SKM-1 (cell line): ENCODE data around the gene TTC27.
"Not testable (repeated sequence)": the region's sequence is repeated elsewhere in the genome, so short reads cannot be mapped to it uniquely, and the experiment has no call there.

ENCODE experiments used
- DNase-seq: peaks from one replicate; lab custom pipeline; 2025; ENCODE audit not compliant: unreplicated experiment; lab: John Stamatoyannopoulos, UW

TTC27 gene

DNA sequence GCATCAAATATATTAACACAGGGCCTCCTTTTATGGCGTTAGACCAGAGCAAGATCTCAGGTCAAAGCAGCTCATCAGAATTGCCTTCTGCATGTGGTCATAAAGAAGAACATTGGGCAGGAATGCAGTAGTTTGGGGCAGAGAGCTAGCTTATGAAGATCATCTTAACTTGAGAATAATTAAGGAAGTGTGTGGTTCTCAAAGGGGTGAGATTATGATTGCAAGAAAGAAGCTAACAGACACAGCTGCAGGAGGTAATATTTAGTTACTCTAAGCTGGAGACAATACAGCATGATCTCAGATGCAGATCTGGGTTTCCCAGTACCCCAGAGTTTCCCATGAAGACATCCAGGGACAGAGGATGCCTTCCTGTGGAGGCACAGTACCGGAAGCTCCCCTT lies 91.6 kb downstream of the TTC27 start:
- no peak for DNase-seq

DNA sequence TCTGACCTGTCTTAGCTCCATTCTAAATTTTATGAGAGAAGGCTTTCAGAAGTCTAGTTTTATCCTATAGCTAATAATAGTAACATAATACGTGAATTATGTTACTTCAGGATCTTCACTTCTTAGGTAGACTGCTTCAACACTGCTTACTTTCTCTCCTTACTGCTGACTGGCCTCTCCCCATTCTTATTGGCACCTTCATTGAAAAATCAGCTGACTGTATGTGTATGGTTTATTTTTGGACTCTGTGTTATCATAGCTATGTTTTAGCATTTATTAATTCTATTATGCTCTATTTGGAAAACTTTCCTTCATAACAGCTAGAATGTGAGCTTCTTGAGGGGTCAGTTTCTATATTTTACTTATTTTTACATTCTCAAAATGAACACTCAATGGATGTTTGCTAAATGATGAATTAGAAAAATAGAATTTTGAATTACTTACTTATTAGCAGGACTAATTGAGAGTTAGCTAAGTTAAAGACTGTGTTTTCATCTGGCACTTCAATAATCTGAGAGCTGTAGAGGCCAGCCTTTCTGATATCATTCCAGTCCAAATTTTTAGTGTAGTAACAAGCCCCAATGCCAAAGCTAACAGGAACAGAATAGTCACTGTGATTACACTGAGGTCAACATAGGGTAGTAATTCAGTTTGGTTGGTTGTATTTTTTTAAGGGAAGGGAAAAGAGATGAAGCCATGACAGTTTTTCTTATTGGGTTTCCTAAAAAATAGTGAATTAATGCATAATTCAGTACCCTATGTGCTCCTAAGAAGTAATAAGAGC lies 92.3 kb downstream of the TTC27 start:
- DNase-seq, result no peak

DNA sequence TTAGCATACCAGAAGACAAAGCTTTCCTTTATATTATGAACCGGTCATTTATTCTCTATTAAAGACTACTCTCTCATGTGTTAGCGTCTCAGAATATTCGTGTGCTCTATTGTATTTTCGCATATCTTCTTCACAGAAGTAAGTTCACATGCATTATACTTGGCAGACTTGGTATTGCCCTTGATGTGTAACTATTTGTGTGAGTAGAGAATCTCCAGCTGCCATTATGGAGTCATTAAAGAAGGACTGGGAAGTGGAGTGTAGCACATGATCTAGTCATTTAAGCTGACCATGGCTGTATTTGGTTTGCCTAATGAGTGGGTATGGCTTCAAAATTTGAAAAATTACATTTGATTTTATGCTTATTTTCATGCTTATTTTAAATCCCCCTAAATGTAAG lies 92.9 kb downstream of the TTC27 start:
- no peak for DNase-seq

DNA sequence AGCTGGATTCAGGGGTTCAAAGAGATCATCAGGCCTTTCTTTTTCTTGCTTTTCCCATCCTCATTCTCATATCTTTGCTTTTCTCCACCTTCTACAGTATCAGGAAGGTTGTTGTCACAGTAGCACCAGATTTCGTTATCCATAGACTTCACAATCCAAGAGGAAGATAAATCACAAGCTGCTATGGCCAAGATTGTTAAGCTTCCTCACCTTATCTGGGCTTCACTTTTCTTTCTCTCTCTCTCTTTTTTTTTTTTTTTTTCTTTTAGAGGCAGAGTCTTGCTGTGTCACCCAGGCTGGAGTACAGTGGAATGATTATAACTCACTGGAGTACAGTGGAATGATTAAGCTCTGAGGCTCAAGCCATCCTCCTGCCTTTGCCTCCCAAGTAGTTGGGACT lies 93.5 kb downstream of the TTC27 start:
- no peak for DNase-seq

DNA sequence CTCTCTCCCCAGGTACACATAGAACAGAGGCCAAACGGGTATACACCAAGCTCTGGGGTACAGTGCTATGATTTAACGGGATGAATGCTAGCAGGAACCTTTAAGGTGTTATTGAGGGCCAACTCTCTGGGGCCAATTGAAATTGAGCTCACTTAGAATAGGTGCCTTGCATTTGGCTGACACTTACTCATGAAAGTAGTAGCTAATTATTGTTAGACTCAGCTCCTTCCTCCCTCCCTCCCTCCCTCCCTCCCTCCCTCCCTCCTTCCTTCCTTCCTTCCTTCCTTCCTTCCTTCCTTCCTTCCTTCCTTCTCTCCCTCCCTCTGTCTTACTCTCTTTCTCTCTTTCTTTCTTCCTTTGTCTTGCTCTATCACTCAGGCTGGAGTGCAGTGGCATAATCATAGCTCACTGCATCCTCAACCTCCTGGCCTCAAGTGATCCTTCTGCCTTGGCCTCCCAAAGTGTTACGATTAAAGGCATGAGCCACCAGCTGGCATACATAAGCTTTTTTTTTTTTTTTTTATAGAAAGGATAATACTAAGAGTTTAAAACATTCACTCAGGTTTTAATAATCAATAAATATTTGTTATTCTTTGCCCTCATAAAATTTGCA lies 95.7 kb downstream of the TTC27 start:
- no peak for DNase-seq

DNA sequence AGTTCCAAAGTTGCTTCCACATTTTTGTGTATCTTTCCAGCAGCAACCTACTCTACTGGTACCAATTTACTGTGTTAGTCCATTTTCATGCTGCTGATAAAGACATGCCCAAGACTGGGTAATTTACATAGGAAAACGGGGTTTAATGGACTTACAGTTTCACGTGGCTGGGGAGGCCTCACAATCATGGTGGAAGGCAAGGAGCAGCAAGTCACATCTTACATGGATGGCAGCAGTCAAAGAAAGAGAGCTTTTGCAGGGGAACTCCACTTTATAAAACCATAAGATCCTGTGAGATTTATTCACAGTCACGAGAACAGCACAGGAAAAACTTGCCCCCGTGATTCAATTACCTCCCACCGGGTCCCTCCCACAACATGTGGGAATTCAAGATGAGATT lies 98.8 kb downstream of the TTC27 start:
- not testable (repeated sequence) for DNase-seq

DNA sequence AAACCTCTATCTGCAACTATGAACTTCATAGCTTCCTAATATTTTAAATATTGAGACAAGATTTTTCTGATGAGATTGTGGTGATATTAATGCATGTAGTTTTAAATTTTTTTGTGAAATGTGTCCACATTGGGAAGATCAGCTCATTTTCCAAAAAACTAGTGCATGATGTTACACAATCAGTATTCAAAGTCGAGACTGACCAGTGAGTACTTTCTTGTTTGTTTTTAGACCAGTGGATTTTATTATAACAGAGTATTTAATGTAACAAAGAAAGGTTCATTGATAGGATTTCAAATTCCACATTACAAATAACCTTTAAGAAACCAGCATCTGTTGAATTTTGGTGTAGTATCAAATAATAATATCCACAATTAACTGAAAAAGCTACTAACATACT lies 99.3 kb downstream of the TTC27 start:
- no peak for DNase-seq

DNA sequence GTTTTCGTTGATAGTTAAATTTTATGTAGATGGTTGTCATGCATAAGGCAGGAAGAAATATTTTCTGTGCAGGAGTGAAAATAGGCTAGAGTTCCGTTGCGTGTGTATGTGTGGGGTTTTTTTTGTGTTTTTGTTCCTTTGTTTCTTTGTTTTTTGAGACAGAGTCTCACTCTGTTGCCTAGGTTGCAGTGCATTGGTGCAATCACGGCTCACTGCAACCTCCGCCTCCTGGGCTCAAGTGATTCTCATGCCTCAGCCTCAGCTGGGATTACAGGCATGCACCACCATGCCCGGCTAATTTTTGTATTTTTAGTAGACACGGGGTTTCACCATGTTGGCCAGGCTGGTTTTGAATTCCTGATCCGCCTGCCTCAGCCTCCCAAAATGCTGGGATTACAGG lies 103.1 kb downstream of the TTC27 start:
- DNase-seq, result not testable (repeated sequence)

DNA sequence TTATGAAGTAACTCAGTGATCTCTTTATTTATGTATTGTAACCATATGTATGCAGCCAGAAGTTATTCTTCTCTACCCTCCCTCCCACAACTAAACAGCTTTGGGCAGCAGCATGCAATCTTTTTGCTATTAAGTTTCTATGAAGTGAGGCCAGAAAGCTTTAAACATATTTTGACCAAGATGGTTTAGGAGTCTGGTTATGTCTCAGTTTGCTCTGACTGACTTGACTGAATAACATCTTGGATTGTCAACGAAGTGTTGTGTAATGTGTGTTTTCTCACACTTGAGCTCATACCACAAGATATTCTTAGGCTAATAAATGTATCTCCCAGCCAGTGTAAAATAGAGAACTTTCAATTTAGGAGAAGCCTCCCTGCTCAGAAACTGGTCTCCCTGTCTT lies 104.3 kb downstream of the TTC27 start:
- no peak for DNase-seq

DNA sequence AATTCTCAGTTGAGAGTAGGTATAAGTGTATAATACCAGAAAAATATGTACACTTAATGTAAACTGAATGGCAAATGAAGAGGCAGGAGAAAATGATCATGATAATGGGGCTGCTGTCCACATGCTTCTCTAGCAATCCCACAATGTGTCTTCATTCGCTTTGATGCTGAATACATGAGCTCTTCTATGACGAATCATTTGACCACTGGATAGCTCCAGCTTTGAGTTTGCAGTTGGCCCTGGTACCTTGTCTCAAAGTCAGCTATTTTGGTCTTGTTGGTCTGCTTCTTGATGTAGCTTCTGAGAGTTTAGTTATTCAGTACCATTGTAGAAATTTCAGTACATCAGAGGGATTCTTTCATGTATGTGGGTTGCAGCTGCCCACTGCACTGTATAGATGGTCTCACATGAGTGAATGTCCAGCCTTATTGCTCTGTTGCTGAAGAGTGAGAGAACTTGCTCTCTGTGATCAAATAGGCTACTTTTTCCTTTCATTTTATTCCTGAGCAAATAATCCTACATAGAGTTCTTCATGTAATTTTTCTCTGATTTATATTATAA lies 105.1 kb downstream of the TTC27 start:
- DNase-seq, result no peak

DNA sequence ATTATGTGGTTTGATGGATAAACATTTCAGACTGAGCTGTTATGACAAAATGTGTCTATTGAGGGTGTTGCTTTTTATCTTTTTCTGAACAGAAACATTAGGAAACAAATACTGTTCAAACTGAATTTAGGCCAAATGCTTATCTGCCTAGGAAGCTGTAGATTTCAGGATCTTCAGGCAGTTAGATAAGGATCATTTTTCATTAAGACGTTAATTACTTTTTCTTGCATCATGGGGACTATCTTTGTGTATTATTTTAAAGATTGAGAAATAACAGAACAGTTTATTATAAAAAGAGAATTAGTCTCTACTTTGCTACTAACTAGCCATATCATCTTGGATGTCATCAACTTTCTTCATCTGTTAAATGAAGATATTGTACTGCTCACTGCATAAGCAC lies 107.5 kb downstream of the TTC27 start:
- DNase-seq, result no peak

DNA sequence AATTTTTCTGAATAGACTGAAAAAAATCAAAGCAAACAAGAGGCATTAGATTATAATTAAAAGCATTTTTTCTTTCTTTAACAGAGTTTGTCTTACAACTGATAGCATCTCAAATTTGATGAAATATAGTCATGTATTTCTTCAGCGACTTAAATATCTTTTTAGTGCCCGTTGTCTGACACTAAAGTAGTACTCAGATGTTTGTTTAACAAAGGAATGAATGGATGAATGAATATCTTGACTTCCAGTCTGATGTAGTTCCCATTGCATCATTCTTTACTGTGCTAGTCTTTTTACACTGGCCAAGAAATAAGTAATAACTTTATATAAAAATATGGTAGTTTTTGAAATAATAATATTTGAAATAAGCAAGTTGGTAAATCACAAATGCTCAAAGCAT lies 111.1 kb downstream of the TTC27 start:
- no peak for DNase-seq

DNA sequence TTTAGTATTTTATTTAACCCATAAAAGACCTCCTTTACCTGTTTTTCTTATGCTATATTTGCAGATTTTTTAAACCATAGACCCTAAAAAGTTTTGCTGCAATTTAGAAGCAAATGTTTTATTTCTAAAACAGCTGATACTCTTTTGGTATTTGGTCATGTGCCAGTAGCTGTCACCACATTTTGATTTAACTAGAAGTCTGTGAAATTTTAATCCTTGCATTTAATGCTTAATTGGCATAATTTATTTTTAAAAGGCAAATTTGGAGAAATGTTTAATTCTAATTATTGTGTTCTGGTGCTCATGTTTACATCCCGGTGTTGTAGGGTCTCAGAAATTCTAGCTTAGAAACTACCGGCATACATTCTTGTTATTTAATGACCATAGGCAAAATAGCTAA lies 111.8 kb downstream of the TTC27 start:
- DNase-seq, result no peak

DNA sequence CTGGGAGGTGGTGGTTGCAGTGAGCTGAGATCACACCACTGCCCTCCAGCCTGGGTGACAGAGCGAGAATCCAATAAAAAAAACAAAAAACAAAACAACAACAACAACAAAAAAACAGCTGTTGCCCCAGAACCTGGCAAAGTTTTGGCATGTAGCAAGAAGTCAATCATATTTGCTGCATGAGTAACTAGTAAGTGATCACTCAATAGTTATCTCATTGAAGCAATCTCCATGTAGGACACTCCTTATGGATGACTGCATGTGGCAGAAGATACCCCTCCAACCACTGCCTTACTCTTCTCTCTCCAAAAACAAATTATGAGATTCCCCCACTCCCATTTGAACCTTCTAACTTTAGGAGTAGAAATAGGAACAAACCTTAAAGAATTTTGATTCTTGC lies 113.7 kb downstream of the TTC27 start:
- DNase-seq, result no peak

DNA sequence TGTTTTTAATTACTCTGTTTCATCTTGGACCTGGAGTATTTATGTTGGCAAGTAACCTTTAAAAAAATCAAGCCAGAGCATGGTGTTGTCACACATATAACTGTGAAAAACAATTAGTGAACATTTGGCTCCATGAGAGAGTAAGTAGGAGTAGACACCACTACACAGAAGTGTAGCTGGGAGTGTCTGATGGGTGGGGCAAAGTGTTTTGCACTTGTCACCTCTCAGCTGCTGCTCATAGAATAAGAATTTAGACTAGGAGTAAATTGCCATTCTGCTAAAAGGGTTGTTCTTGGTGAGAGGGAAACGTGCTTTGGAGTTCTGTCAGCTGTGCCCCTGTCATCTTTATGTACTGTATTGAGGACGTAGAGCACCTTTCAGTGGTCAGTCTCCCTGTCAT lies 114.5 kb downstream of the TTC27 start:
- no peak for DNase-seq

DNA sequence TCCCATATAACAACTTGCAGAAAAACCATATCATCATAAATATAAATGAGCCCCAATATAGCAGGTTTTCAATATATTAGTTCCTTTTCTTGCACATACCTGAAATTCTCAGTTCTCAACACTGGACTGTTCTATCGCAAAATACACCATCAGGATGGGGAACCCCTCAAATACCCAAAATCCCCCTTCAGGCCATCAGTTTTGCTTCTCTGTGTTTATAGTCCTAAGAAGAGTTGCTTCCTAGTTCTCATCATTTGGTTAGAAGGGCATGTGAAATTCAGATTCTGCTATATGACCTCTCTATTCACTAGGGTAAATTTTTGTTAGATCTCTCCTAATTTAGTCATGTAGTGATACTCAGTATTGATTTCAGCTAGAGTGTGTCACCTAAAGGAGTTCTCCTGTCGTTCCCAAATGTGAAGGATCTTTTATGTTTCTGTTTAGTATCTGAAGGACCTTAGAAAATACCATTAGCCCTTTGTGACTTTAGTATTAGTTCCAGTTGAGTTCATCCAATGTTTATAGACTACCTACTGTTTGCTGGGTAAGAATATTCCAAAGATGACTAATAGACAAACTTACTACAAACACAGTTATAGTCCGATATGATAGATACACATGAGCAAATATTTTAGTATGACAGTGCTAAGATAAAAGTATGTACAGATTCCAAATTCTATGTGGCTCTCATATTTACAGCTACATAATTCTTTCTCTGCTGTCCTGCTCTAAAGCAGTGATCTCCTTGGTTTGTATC lies 115.8 kb downstream of the TTC27 start:
- DNase-seq, result no peak

DNA sequence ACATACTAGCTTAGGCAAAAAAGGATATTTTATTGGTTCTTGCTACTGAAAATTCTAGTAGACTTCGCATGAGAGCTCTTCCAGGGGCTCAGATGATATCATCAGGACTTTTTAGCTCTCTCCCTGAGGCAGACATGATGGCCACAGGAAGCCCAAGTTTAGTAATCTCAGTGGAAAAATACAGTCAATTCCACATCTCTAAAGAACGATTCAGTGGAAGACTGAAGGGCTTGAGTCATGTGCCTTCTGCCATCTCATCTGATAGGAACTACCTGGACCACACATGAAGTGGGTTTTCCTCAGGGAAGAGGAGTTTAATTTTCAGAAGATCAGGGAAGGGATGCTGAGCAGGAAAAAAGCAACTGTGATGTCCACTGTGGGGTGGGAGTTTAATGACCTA lies 117.3 kb downstream of the TTC27 start:
- DNase-seq, result no peak

DNA sequence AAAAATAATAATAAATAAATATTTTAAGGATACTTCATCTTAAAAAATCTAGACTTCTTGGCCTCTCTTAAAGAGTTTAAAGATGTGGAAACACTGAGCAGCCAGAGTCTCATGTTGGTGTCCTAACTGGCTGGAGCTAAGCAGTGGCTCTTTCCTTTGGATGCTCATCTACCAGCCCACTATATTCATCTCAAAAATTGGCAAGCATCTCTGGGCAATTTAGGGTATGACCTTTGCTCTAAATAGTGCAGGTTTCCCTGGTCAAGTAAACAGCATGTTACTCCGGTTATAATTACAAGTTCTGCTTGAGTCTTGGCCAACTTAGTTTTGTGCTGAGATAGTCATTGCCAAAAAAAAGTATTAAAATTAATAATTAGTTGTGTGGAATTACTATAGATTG lies 117.8 kb downstream of the TTC27 start:
- DNase-seq, result no peak

DNA sequence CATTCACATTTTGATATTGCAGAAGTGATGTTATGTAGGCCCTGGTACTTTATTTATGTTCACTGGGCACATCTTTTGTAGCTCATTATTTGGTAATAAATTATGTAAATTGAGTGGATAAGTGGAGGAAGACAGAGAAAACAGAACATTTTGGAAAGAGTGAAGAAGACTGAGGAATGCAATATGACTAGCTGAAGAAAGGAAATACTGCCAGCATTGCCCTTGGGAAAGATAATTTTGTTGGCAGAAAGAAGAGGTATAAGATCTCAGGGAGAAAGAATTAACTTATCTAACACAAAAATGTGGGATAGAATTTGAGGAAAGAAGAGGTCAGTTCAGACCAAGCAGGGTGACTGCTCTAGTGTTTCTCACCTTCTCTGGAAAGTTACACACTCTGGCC lies 118.8 kb downstream of the TTC27 start:
- DNase-seq, result no peak

DNA sequence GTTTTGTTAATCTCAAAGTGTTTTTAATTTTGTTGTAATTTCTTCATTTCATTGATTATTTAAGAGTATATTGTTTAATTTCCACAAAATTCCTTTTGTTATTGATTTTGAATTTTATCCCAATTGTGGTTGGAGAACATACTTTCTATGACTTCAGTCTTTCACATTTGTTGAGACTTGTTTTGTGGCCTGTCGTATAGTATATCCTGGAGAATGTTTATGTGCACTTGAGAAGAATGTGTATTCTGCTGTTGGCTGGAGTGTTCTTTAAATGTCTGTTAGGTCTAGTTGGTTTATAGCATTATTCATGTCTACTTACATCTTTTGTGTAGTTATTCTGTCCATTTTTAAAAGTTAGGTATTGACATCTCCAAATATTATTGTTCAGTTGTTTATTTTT lies 120.3 kb downstream of the TTC27 start:
- no peak for DNase-seq

DNA sequence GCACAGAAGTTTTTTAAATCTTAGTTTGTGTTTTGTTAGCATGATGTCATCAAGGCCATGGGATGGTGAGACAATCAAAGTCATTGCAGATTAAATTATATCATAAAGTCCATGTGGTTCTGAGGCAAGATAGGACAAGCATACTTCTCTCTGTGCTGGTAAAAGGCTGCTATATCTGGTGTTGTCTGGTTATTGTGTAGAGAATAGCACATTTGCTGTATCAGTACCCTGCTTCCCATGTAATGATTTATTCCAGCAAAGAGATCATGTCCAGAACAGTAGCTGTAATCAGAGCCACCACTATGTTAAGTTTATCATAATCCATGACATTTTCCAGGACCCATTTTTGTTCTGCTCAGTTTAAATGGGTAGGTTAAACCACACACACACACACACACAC lies 123.0 kb downstream of the TTC27 start:
- DNase-seq, result no peak

DNA sequence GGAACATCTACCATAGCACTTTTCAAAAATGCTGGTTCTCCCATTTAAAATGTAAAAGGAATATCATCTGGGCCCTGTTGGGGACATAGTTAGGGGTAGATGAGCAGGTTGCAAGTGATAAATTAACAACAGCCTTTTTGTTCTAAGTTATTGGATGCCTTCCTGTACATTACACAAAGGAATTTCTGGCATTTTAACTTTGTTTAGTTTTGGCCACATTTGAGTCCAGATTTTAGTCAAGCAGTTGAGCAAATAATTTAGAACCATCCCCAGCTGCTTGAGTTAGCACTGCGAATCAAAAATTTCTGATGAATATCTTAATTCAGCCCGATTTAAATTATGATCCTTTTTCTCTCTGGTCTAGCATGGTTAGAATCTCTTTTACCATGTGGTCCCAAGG lies 124.4 kb downstream of the TTC27 start:
- DNase-seq, result no peak
